MM.1S (cell line): ENCODE results near the gene PPM1B.

ENCODE experiments used
- DNase-seq: peaks from one replicate; pipeline ENCODE4 v3.0.0-alpha.2; 2015
- H2AFZ ChIP-seq: fragments of 300-600 bp; sonication (generic); 2 replicates; pipeline ENCODE4 v1.6.0; 2016; ENCODE audit warnings: antibody characterized with exemption, low read length
- H3F3A ChIP-seq: fragments of 300-600 bp; sonication (generic); 2 replicates; pipeline ENCODE4 v1.6.1; 2016; ENCODE audit warnings: mild to moderate bottlenecking, antibody characterized with exemption, low read length, moderate library complexity, mixed read lengths; ENCODE audit not compliant: insufficient read depth
- H3K27ac ChIP-seq: fragments of 300-600 bp; sonication (generic); 2 replicates; pipeline ENCODE4 v1.5.1; 2016; ENCODE audit warnings: mild to moderate bottlenecking, low read length
- H3K27me3 ChIP-seq: fragments of 300-600 bp; sonication (generic); replicated peaks from 2 replicates; pipeline ENCODE4 v1.6.0; 2016; ENCODE audit warnings: low read length; ENCODE audit not compliant: insufficient read depth
- H3K36me3 ChIP-seq: fragments of 300-600 bp; sonication (generic); replicated peaks from 2 replicates; pipeline ENCODE4 v1.6.1; 2016; ENCODE audit warnings: mild to moderate bottlenecking, low read length, mixed read lengths; ENCODE audit not compliant: insufficient read depth
- H3K4me1 ChIP-seq: fragments of 300-600 bp; sonication (generic); 2 replicates; pipeline ENCODE4 v1.6.1; 2016; ENCODE audit warnings: low read length, mixed read lengths
- H3K4me2 ChIP-seq: fragments of 300-600 bp; sonication (generic); 2 replicates; pipeline ENCODE4 v1.6.0; 2016; ENCODE audit warnings: low read depth, low read length
- H3K4me3 ChIP-seq: fragments of 300-600 bp; sonication (generic); 2 replicates; pipeline ENCODE4 v1.5.1; 2016; ENCODE audit warnings: low read length, mixed read lengths
- H3K79me2 ChIP-seq: fragments of 300-600 bp; sonication (generic); 2 replicates; pipeline ENCODE4 v1.6.1; 2016; ENCODE audit warnings: mixed run types, low read length, mixed read lengths
- H3K9ac ChIP-seq: fragments of 300-600 bp; sonication (generic); 2 replicates; pipeline ENCODE4 v1.6.1; 2016; ENCODE audit warnings: low read length, mixed read lengths
- H3K9me2 ChIP-seq: fragments of 300-600 bp; sonication (generic); replicated peaks from 2 replicates; pipeline ENCODE4 v1.6.1; 2016; ENCODE audit warnings: mild to moderate bottlenecking, low read length, mixed read lengths; ENCODE audit not compliant: insufficient read depth
- H3K9me3 ChIP-seq: fragments of 300-600 bp; sonication (generic); replicated peaks from 2 replicates; pipeline ENCODE4 v1.6.1; 2016; ENCODE audit warnings: mild to moderate bottlenecking, low read length, mixed read lengths; ENCODE audit not compliant: insufficient read depth
- H4K20me1 ChIP-seq: fragments of 300-600 bp; sonication (generic); 2 replicates; pipeline ENCODE4 v1.6.1; 2016; ENCODE audit warnings: mild to moderate bottlenecking, low read length, moderate library complexity, mixed read lengths; ENCODE audit not compliant: insufficient read depth
- EZH2 ChIP-seq: fragments of 300-600 bp; sonication (generic); optimal IDR thresholded peaks from 2 replicates; pipeline ENCODE3; 2017; ENCODE audit warnings: low read depth, mild to moderate bottlenecking, antibody characterized with exemption, low read length, mixed read lengths
- EZH2phosphoT487 ChIP-seq: fragments of 300-600 bp; sonication (generic); IDR thresholded peaks from 2 replicates; pipeline ENCODE4 v1.6.1; 2018; ENCODE audit warnings: antibody characterized with exemption, low read length
- TF ChIP-seq, protein P1 (sequence below): fragments of 300-600 bp; sonication (generic); IDR thresholded peaks from 2 replicates; pipeline ENCODE4 v1.5.1; 2016; ENCODE audit warnings: antibody characterized with exemption, low read length, mixed read lengths

The PPM1B gene

DNA sequence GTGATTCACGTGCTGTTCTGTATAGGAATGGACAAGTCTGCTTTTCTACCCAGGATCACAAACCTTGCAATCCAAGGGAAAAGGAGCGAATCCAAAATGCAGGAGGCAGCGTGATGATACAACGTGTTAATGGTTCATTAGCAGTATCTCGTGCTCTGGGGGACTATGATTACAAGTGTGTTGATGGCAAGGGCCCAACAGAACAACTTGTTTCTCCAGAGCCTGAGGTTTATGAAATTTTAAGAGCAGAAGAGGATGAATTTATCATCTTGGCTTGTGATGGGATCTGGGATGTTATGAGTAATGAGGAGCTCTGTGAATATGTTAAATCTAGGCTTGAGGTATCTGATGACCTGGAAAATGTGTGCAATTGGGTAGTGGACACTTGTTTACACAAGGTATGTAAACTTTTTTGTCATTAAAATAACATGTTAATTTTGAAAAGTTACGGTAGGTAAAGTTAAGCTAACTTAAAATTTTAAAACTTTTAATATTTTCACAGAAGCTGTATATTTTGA, 33.0 kb downstream of the PPM1B start:
- DNase-seq = no peak
- TF ChIP-seq EZH2phosphoT487 (no peak), EZH2 (no peak)
- TF ChIP-seq, protein P1, sequence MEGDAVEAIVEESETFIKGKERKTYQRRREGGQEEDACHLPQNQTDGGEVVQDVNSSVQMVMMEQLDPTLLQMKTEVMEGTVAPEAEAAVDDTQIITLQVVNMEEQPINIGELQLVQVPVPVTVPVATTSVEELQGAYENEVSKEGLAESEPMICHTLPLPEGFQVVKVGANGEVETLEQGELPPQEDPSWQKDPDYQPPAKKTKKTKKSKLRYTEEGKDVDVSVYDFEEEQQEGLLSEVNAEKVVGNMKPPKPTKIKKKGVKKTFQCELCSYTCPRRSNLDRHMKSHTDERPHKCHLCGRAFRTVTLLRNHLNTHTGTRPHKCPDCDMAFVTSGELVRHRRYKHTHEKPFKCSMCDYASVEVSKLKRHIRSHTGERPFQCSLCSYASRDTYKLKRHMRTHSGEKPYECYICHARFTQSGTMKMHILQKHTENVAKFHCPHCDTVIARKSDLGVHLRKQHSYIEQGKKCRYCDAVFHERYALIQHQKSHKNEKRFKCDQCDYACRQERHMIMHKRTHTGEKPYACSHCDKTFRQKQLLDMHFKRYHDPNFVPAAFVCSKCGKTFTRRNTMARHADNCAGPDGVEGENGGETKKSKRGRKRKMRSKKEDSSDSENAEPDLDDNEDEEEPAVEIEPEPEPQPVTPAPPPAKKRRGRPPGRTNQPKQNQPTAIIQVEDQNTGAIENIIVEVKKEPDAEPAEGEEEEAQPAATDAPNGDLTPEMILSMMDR = no peak
- Histone ChIP-seq H3K36me3 (no peaks in the 10 kb centered on the region; the same call in 1 of the 2 replicates), H3K9ac (no peak overlapping the region), H3K9me2 (no peaks in the 10 kb centered on the region), H2AFZ (no peak overlapping the region), H3K79me2 (peaks cover 95% of the 10 kb centered on the region), H3K9me3 (no peaks in the 10 kb centered on the region), H3K4me3 (no peak overlapping the region), H3K4me2 (no peak overlapping the region), H3K27me3 (no peaks in the 10 kb centered on the region), H4K20me1 (no peaks in the 10 kb centered on the region), H3F3A (no peaks in the 10 kb centered on the region), H3K4me1 (no peaks in the 10 kb centered on the region), H3K27ac (no peak overlapping the region)

DNA sequence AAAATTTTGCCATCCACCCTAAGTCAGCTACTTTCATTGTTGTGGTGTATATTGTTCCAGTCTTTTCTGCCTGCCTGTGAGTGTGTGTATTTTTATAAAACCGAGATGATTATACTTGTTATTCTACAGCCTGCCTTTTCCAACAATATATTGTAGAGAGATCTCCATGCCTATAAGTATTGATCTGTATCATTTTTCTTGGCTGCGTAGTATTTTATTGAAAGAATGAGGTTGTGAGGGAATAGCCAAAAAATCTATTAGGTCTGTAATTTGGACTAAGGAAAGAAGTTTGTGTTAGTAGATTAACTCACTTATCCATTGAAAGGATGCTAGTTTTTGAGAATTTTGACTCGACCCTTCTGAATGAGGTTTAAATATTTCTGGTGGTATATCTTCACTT, 34.9 kb downstream of the PPM1B start:
- no peak for DNase-seq
- Histone ChIP-seq H3K4me2 (no peak overlapping the region), H3K9ac (no peak overlapping the region), H3K4me1 (no peaks in the 10 kb centered on the region), H3K9me2 (no peaks in the 10 kb centered on the region), H4K20me1 (no peaks in the 10 kb centered on the region), H3K36me3 (no peaks in the 10 kb centered on the region; the same call in 1 of the 2 replicates), H2AFZ (no peak overlapping the region), H3K27ac (no peak overlapping the region), H3K4me3 (no peak overlapping the region), H3K9me3 (no peaks in the 10 kb centered on the region), H3K27me3 (no peaks in the 10 kb centered on the region), H3K79me2 (peaks cover 95% of the 10 kb centered on the region), H3F3A (no peaks in the 10 kb centered on the region)
- TF ChIP-seq EZH2 (no peak), EZH2phosphoT487 (no peak)
- TF ChIP-seq, protein P1 = no peak

DNA sequence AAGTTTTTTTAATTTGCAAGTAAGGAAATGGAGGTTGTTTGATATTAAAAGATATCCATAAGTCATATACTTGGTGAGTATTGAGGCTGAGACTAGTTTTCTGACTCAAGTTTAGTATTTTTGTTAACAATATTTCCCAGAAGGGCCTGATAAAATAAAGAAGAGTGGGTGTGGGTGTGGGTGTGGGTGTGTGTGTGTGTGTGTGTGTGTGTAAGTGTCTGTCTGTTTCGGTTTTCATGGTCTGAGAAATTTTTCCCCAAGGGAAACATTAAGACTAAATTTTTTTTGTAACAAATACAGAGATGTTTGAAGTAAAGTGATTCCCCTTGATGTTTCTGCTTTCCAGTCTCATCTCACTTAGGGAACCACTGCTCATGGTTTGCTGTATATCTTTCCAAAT, 36.5 kb downstream of the PPM1B start:
- Histone ChIP-seq H3K4me1 (no peaks in the 10 kb centered on the region), H3K79me2 (peaks cover 91% of the 10 kb centered on the region), H3K4me2 (no peak overlapping the region), H3K9ac (no peak overlapping the region), H3K9me2 (no peaks in the 10 kb centered on the region), H3K27me3 (no peaks in the 10 kb centered on the region), H3K9me3 (no peaks in the 10 kb centered on the region), H2AFZ (no peak overlapping the region), H3F3A (no peaks in the 10 kb centered on the region), H4K20me1 (no peaks in the 10 kb centered on the region), H3K36me3 (no peaks in the 10 kb centered on the region; the same call in 1 of the 2 replicates), H3K4me3 (no peak overlapping the region), H3K27ac (no peak overlapping the region)
- DNase-seq = no peak
- TF ChIP-seq, protein P1 = no peak
- no peak for TF ChIP-seq EZH2phosphoT487
- no peak for TF ChIP-seq EZH2
